COLO829 (cell line): ENCODE data around the gene NGF.
A peak's percentile ranks its signal among the peaks of the same experiment; 100 is the strongest.
"Not testable (repeated sequence)": the region's sequence is repeated elsewhere in the genome, so short reads cannot be mapped to it uniquely, and the experiment has no call there.

ENCODE experiments used
- DNase-seq: peaks from one replicate; pipeline ENCODE4 v3.0.0; 2012; ENCODE audit warnings: low spot score

The NGF gene

DNA sequence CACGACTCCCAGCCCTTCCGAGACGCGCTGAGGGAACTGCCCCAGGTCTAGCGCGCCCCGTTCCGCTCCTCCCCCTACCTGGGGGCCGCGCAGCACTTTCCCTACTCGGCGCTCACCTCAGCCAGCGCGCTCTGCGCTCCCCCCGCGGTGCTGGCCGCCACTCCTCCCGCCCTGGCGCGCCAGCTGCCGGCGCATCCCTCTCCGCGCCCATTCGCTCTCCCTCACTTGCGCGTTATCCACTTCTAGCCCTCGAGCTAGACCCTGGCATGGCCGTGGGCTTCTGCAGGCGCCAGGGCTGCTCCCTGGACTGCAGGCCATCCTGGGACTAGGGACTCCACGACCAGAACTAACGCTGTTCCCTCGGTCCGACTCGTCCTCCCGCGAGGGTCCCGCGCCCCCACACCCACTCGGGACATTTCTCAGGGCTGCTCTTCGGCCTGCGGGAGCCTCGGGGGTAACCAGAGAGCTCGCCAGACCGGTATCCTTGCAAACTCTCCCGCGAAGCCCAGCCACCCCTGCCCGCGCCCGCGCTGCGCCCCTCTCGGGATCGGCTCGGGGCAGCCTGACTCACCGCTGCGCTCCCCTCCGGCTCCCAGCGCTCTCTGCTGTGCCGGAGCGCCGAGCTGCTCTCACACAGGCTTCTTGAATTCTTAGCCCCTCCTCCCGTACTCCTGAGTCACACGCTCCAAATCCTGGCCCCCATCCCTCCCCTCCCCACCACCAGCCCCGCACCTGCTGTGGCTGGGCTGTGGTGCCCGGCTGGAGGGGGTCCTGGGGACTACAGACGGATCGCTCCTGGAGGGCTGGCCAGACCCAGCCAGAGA is at the start of gene NGF:
Gene NGF, minus strand, starts transcription at position 617 of the 824 bp plus-strand sequence. CDS start 51,454 bp downstream, outside the sequence.
- DNase-seq = no peak

DNA sequence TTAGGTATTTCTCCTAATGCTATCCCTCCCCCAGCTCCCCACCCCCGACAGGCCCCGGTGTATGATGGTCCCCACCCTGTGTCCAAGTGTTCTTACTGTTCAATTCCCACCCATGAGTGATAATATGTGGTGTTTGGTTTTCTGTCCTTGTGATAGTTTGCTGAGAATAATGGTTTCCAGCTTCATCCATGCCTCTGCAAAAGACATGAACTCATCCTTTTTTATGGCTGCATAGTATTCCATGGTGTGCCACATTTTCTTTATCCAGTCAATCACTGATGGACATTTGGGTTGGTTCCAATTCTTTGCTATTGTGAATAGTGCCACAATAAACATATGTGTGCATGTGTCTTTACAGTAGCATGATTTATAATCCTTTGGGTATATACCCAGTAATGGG is 45.4 kb upstream of the NGF start:
- not testable (repeated sequence) for DNase-seq

DNA sequence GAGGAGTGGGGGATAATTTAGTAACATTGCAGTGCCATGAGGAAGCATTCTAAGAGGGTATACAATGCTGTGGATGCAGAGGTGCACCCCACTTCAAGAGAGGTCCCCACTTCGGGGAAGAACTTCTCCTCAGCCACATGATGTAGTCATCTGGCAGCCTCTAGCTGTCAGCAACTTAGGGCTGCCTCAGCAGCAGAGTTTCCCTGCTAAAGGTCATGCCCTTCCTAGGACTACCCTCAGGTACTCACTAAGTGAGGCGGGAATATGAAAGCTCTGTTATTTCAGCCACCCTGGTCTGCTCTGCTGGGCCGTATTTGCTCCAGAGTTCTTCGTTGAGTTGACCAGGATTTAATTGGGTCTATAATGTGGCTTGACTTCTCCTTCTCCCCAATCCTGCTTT is 41.9 kb upstream of the NGF start:
- DNase-seq = no peak

DNA sequence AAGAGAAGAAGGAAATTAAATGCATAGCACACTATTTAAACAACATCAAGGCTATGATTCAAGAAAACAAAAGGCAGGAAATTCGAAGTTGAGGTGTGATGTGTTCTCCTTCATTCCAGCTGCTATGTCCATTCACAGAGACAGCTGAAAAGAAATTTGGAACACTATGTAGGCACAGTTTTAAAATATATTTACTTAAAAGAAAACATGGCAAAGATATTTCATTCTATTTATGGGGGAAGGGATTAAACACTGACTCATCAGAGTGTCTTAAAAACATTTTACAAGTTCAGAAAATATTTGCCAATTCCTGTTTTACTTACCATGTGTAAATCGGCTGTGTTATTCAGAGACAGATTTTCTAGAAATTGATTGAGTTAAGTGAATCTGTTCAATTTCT is 39.4 kb upstream of the NGF start:
- DNase-seq = no peak

DNA sequence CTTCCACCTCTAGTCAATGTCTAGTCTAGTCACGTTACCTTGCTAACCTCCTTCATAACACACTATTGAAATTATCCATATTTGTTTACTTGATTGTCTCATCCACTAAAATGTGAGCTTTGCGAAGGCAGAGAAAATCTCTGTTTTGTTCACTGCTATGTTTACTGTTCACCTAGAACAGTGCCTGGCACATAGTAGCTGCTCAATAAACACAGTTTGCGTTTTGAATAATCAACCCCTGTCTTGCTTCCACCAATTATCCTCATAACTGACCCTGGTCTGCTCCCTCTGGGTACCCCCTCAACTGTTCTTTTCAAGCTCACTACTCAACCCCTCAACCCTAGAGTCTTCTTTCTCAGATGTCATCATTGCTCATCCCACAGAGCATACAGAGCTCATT is 36.5 kb upstream of the NGF start:
- DNase-seq = no peak

DNA sequence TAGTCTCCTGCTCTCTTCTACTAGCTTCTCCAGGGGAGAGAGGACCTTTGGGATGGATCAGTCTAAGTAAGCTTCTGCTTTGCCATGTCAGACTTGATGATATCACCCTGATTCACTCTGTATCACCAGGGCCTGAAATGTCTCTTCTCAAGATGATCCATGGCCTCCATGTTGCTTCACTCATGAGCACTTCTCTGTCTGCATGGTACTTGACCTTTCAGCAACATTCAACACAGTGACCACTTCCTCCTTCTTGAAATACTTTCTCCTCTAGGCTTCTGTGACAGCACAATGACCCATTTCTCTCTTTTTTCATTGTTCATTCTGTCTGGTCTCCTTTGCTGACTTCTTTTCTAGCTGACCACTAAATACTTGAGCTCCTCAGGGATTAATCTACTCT is 35.3 kb upstream of the NGF start:
- peak; percentile 8 for DNase-seq

DNA sequence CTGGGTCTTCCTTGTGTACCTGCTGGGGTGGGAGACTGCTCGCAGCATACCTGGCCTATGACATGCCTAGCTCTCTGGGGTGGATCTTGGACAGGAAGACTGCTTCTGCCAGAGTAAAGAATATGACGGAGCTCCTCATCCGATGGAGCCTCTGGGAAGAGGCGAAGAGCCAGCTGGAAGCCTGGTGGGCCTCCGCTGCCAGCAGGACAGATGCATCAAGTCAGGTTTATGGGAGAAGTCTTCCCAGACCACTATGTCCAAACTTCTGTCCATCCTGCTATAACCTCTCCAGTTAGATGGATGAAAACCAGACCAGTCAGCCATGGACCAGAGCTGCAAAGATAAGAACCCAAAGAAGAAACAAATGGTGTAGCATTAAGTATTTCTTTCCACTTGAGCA is 27.7 kb upstream of the NGF start:
- no peak for DNase-seq

DNA sequence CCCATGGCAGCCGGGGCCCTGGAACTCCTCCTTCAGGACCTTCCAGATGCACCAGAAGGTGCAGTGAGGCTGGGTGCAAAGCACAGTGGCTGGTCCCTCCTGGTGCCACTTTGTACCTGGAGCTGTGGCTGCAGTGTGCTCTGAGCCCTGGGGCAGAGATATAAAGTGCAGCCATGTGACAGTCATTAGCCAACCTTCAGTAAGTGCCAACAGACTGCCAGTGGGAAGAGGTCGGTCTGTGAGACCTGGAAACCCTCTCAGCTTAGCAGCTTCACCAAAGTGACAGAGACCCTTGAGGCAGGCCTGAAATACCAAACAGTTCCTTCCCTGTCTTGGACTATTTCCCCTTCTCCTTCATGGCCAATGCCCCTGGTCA is 26.7 kb upstream of the NGF start:
- DNase-seq = no peak

DNA sequence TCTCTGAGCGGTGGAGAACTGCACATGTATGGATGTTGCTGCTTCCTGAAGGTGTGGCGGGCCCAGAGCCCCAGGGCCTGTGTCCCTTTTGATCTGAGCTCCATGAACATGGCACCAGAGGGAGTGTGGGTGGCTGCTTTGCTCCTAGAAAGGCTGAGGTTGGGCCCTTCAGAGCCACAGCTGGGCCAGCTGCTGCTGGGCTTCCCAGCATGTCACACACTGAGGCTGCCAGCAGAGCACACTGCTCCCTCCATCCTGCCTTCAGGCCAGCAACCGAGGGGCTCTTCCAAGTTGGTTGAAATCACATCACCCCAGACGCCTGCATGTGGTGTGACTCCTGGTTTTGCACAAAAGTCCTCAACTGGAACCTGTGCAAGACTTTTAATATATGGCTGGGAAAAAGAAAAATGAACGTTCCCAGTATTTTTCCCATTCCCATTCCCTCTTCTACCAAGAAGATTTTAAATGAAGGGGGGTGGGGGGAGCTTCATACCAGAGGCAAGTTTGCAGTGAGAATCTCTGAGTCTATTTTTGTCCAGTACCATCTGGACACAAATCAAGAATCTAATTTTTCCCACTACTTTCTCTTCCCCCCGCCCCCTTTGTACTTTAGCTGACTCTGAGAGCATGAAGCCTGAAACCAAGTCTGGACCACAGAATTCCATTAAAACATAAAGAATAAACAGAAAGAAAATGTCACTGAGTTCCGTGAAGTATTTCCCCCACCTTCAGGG is 26.2 kb upstream of the NGF start:
- no peak for DNase-seq

DNA sequence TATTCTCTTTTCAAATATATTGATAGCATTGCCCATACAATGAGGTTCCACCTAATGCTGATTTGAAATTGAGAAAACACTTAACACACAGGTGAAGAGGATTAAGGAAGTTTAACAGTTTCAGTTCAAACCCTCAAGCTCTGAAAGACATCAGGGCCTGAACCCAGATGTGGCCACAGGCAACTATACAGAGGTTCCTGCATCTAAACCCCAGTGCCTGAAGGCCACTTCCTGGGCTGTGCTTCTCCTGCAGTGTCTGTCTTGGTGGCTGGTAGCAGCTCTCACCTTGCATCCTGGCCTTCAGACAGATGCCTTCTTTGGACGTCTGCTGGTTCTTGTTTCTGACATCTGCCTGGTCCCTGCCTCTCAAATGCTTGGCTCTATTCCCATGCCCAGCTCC is 25.1 kb upstream of the NGF start:
- no peak for DNase-seq

DNA sequence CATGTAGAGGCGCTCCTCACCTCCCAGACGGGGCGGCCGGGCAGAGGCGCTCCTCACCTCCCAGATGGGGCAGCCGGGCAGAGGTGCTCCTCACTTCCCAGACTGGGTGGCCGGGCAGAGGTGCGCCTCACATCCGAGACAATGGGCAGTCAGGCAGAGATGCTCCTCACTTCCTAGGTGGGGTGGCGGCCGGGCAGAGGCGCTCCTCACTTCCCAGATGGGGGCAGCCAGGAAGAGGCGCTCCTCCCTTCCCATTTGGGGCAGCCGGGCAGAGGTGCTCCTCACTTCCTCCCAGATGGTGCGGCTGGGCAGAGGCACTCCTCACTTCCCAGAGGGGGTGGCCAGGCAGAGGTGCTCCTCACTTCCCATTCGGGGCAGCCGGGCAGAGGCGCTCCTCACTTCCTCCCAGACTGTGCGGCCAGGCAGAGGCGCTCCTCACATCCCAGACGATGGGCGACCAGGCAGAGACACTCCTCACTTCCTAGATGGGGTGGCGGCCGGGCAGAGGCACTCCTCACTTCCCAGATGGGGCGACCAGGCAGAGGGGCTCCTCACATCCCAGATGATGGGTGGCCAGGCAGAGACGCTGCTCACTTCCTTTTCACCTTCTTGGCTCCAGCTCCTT is 22.6 kb upstream of the NGF start:
- DNase-seq = not testable (repeated sequence)

DNA sequence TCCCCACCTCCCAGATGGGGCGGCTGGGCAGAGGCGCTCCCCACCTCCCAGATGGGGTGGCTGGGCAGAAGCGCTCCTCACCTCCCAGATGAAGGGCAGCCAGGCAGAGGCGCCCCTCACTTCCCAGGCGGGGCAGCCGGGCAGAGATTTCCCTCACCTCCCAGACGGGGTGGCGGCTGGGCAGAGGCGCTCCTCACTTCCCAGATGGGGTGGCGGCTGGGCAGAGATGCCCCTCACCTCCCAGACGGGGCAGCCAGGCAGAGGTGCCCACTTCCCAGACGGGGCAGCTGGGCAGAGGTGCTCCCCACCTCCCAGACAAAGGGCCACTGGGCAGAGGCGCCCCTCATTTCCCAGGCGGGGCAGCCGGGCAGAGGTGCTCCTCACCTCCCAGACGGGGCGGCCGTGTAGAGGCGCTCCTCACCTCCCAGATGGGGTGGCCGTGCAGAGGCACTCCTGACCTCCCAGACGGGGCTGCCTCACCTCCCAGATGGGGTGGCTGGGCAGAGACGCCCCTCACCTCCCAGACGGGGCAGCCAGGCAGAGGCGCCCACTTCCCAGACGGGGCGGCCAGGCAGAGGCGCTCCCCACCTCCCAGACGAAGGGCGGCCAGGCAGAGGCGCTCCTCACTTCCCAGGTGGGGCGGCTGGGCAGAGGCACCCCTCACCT is 21.9 kb upstream of the NGF start:
- DNase-seq = not testable (repeated sequence)

DNA sequence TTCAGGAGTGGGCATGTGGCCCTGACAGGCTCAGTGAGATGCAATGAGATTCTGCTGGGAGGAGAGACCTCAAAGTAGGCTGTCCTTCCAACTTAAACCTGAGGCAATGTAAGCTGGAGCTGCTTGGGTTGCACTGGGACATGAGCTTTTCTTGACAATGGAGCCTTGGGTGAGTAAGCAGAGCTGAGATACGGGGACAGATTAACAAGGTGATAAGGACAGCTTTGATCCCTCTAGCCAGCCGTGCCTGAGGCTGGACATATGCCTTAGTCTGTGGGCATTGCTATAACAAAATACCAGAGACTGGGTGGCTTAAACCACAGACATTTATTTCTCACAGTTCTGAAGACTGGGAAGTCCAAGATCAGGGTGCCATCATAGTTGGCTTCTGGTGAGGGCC is 18.3 kb upstream of the NGF start:
- DNase-seq = no peak

DNA sequence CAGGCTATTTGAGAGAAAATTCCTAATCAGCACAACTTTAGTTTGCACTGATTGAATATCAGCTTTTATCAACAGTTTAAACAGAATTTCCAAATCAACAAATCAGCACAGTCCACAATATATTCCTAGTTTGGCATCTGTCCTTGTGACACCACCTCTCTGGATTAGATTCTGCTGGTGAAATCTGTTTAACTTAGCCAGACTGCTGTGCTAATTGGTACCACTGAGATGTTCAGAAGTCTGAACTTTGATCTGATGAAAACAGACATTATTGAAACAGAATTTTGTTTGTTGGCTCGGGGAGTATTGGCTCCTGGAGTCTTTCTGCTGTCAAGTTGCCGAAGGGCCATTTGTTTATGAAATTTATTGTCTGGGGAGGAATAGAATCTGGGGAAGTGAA is 17.0 kb upstream of the NGF start:
- no peak for DNase-seq

DNA sequence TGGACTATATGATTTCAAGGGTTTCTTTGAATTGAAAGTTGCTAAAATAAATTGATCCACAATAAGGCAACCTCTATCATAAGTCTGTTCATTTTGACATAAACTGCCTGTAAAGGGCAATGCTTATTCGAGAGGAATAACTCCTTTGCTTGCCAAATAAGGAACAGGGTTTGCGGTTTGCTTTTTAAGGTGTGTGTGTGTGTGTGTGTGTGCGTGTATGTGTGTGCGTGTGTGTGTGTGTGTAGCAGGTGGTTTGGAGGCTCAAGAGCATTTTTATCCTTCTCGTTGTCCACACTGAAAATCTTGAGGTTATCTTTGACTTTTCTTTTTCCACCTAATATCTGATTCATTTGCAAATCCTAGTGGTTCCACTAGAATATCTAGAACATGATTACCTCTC is 13.1 kb upstream of the NGF start:
- no peak for DNase-seq

DNA sequence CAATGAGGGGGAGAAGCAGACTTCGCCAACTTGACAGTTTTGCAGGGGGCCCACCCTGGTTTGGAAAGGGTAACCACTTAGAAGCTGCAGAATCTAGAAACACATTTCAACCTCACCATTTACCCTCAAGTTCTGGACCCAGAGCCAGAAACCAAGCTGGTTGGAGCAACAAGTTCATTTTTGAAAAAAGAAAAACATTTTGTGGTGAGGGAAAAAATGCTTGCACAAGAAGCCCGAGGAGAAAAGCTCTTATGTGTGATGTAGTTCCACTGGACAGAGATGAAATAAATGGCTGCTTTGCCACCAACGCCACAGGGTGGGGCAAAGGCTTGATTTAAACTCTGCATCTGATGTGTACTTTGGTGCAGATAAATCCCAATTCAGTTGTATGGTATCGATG is 10.6 kb upstream of the NGF start:
- no peak for DNase-seq

DNA sequence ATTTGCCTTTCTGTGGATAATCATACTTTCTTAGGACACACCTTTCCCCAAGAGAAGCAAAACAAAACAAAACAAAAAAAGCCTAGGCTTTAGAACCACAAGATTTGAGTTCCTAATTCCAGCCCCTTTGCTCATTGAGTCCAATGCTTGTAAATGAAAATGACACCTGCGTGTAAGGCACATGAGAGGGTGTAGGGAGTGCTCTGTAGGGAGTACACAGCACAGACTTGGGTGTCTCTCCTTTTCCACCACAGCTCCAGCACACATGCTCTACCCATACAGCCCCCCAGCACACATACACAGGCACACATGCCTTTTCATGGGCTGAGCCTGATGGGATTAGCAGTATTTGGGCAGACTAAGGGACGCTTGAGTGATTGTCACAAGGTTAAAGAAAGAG is 9.2 kb upstream of the NGF start:
- no peak for DNase-seq

DNA sequence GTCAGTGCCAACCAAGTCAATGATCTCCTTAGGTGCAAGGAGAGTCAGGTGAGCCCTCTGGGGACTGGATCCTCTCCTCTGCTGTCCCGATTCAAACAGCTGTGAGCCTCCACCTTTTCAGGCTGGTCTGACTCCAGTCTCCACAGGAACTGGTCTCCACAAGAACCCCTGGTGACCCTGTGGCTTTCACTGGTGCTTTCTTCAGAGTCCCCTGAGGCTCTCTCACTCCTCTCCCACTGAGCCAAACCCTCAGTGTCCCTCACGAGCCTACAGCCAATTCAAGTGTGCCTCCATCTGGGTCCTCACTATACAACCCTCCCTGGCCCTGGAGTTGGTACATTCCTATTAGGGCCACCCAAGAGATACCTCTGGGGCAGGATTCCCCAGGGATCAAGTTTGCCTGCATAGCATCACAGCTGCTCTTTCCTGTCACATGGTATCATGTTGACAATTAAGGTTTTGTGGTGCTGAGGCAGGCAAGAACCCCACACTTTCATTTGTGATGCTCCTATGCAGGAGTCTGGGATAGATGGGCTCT is 5.2 kb upstream of the NGF start:
- no peak for DNase-seq

DNA sequence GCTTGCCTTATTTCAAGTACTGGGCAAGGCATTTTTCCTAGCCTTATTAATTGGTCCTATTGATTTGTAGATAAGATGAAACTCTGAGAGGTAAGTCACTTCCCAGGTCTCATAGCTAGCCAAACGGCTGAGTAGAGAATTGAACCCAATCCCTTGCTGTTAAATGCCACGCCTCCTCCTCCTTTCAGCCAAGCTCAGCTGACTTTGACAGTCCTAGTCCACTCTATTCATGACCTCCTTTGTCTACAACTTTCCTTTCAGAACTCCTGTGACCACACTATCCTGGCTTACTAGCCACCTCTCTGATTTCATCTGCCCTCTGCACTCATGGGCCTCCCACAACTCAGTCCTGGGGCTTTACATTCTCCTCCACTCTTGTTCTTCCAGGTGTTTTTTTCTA is 3.9 kb upstream of the NGF start:
- no peak for DNase-seq

DNA sequence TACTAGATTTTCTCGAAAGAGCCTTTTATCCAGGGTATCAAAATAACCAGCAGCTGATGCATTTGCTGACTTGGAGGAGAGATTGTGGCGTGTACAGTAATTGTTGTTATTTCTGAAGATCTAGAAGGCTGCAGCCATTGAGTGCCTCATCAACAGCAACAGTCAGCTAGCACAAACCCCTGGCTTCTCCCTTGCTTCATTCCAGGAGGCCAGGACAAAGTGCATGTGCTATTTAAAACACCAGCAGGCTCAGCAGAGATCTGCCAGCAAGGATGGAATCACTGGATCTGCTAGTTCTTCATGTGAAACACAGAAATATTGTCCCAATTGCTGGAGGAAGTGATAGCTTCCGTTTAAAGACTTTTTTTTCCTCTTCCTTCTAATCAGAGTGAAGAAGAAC is 2.8 kb upstream of the NGF start:
- DNase-seq = no peak

DNA sequence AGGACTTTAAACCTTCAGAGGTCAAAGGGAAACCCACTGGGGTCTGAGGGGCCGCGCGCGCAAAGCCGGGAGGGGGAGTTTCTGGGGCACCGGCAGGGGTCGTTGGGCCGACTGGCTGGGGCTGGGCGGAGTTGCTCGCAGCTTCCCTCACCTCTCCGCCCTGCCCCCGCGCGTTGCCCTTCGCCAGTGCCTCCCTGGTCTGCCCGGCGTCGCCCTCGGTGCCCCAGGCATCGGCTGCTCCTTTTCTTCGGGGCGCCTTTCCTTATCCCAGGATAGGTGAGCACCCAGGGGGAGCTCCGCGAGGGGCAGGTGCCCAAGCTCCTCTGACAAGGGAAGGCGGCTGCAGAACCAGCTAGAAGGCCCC is 390 bp upstream of the NGF start:
- DNase-seq = no peak

DNA sequence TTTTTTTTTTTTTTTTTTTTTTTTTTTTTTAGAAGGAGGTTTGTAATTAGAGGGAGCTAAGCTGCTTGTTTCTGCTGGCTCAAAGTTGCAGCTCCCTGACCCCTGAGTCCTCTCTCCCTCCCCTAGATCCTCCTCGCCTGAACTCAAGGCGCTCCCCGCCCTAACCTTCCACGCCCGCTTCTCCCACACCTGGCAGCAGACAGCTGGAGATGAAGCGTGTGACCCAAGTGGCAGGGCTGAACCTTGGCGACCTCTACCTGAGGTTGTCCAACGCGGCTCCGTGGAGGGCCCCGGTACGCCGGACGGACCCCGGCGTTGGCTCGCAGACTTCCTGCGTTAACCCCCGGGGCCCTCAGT is 795 bp downstream of the NGF start:
- no peak for DNase-seq

DNA sequence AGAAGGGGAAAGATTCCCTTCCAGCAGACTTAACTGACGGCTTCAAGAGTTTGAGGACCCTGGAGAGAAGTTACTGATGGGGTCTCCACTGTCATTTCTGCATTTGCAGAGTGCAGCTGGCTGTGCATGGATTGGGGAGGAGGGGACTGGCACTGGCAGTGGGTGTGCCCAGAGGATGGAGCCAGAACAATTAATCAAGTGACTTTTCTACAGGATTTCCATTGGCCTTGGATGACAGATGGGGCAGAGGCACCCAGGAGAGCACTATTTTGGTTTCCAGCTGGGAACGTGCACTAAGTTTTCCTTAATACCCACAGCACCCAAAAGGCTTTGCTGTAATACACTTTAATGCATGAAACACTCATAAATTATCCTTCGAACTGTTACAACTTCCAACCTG is 1.3 kb downstream of the NGF start:
- DNase-seq = no peak
